H1 (cell line): ENCODE data around the gene STK32A. TPM values are rescaled to one million over a fixed set of nuclear protein-coding genes. Genes with fewer than 3 reads are reported as not detected.

Experiments
- CTCF ChIA-PET: fragments of 300-600 bp; sonication (Branson Sonifier 250); formaldehyde crosslinking; loops from one replicate; lab custom pipeline; 2021; ENCODE audit not compliant: partially characterized antibody; lab: Charles Lee
- POLR2A ChIA-PET: fragments of 300-600 bp; sonication (Branson Sonifier 250); formaldehyde crosslinking; loops from one replicate; lab custom pipeline; 2021; ENCODE audit warnings: inconsistent platforms; ENCODE audit not compliant: partially characterized antibody; lab: Charles Lee
- DNase-seq, 2 experiments: peaks; one replicate each; pipeline versions ENCODE4 v3.0.0 to v3.0.0-alpha.2; 2010 to 2022; ENCODE audit warnings: low spot score in 2 of 2, low read depth in 1 of 2, mixed read lengths in 1 of 2
- FAIRE-seq: peaks from 2 replicates; lab custom pipeline; 2011; peaks lifted over from hg19 to GRCh38; lab: Jason Lieb, UNC
- H2AFZ ChIP-seq: 2 replicates; pipeline ENCODE4 v1.8.1; 2012; ENCODE audit warnings: low read length, inconsistent platforms
- H2AK5ac ChIP-seq: 2 replicates; pipeline ENCODE4 v1.6.1; 2013; ENCODE audit warnings: low read depth, low read length
- H2BK120ac ChIP-seq: replicated peaks from 2 replicates; pipeline ENCODE3; 2013; ENCODE audit warnings: low read depth, low read length, inconsistent platforms
- H2BK12ac ChIP-seq: 2 replicates; pipeline ENCODE4 v1.6.1; 2013; ENCODE audit warnings: low read depth, low read length
- H2BK15ac ChIP-seq: 2 replicates; pipeline ENCODE4 v1.6.1; 2013; ENCODE audit warnings: low read length
- H2BK20ac ChIP-seq: 2 replicates; pipeline ENCODE4 v1.6.1; 2013; ENCODE audit warnings: low read length
- H2BK5ac ChIP-seq: 2 replicates; pipeline ENCODE4 v1.6.1; 2013; ENCODE audit warnings: low read depth, low read length
- H3K14ac ChIP-seq: 2 replicates; pipeline ENCODE4 v1.6.1; 2013; ENCODE audit warnings: inconsistent platforms; ENCODE audit not compliant: insufficient read length
- H3K18ac ChIP-seq: 2 replicates; pipeline ENCODE4 v1.6.1; 2013; ENCODE audit warnings: low read length; ENCODE audit errors: extremely low read depth
- H3K23ac ChIP-seq: 2 replicates; pipeline ENCODE4 v1.6.1; 2013; ENCODE audit warnings: inconsistent platforms; ENCODE audit not compliant: insufficient read length
- H3K23me2 ChIP-seq: 2 replicates; pipeline ENCODE4 v1.6.1; 2013; ENCODE audit warnings: low read depth, low read length
- H3K27ac ChIP-seq: 2 replicates; pipeline ENCODE4 v1.6.1; 2011; ENCODE audit warnings: low read depth, low read length, inconsistent platforms
- H3K27me3 ChIP-seq, 4 experiments: replicated peaks in 1 of 4; 1 replicate in 1 of 4; 2 replicates in 3 of 4; pipeline versions ENCODE4 v1.6.1 to v1.8.1; 2011 to 2013; ENCODE audit warnings: low read length in 3 of 4, mild to moderate bottlenecking in 3 of 4, inconsistent platforms in 2 of 4, mixed read lengths in 2 of 4, moderate library complexity in 1 of 4; ENCODE audit not compliant: control insufficient read depth in 3 of 4, insufficient read depth in 3 of 4; ENCODE audit errors: extremely low read depth in 1 of 4
- H3K36me3 ChIP-seq, 4 experiments: 2 replicates each; pipeline versions ENCODE4 v1.6.1 to v1.8.1; 2011 to 2013; ENCODE audit warnings: mild to moderate bottlenecking in 4 of 4, low read length in 3 of 4, moderate library complexity in 2 of 4, control low read depth in 1 of 4, inconsistent platforms in 1 of 4; ENCODE audit not compliant: insufficient read depth in 4 of 4, control insufficient read depth in 2 of 4
- H3K4ac ChIP-seq: replicated peaks from 2 replicates; pipeline ENCODE3; 2013; ENCODE audit warnings: low read length, low read depth, mixed read lengths, inconsistent platforms; ENCODE audit not compliant: insufficient read length
- H3K4me1 ChIP-seq, 4 experiments: replicated peaks in 1 of 4; 1 replicate in 1 of 4; 2 replicates in 3 of 4; pipeline versions ENCODE4 v1.6.1 to v1.8.1; 2011 to 2013; ENCODE audit warnings: low read length in 3 of 4, inconsistent platforms in 2 of 4, mixed read lengths in 1 of 4; ENCODE audit not compliant: insufficient read depth in 4 of 4, control insufficient read depth in 3 of 4
- H3K4me2 ChIP-seq, 2 experiments: 2 replicates each; pipeline versions ENCODE4 v1.6.1 to v1.8.1; 2011 to 2013; ENCODE audit warnings: low read depth in 2 of 2, low read length in 2 of 2, control low read depth in 1 of 2, inconsistent platforms in 1 of 2, mild to moderate bottlenecking in 1 of 2; ENCODE audit not compliant: insufficient read depth in 1 of 2
- H3K4me3 ChIP-seq, 4 experiments: fragments of 200-600, 300-600 bp in 1 of 4; sonication (generic), shearing (Covaris generic), sonication (Bioruptor Twin) in 1 of 4; 2 replicates each; pipeline versions ENCODE4 v1.5.1 to v1.8.1; 2011 to 2016; ENCODE audit warnings: low read length in 4 of 4, low read depth in 3 of 4, control low read depth in 2 of 4, inconsistent platforms in 2 of 4, mild to moderate bottlenecking in 2 of 4, mixed read lengths in 1 of 4, moderate library complexity in 1 of 4; ENCODE audit not compliant: insufficient read depth in 2 of 4; ENCODE audit errors: extremely low read depth in 1 of 4
- H3K56ac ChIP-seq: replicated peaks from 2 replicates; pipeline ENCODE3; 2013; ENCODE audit warnings: low read depth, mild to moderate bottlenecking, mixed read lengths, low read length, inconsistent platforms; ENCODE audit not compliant: insufficient read length
- H3K79me1 ChIP-seq: 2 replicates; pipeline ENCODE4 v1.6.1; 2013; ENCODE audit warnings: low read depth, low read length, control low read depth
- H3K79me2 ChIP-seq, 2 experiments: 2 replicates each; pipeline versions ENCODE4 v1.6.1 to v1.8.1; 2012 to 2013; ENCODE audit warnings: low read length in 2 of 2, mild to moderate bottlenecking in 2 of 2, inconsistent platforms in 1 of 2; ENCODE audit not compliant: insufficient read depth in 2 of 2, control insufficient read depth in 1 of 2
- H3K9ac ChIP-seq, 4 experiments: replicated peaks in 1 of 4; 1 replicate in 1 of 4; 2 replicates in 3 of 4; pipeline versions ENCODE4 v1.6.1 to v1.8.1; 2011 to 2013; ENCODE audit warnings: low read depth in 3 of 4, low read length in 3 of 4, control low read depth in 2 of 4, mild to moderate bottlenecking in 2 of 4, moderate library complexity in 2 of 4, inconsistent platforms in 1 of 4; ENCODE audit errors: extremely low read depth in 1 of 4
- H3K9me3 ChIP-seq, 2 experiments: 2 replicates each; pipeline versions ENCODE4 v1.6.1 to v1.8.1; 2012 to 2013; ENCODE audit warnings: mild to moderate bottlenecking in 2 of 2, moderate library complexity in 2 of 2, control low read depth in 1 of 2, inconsistent platforms in 1 of 2, low read depth in 1 of 2, low read length in 1 of 2, mixed read lengths in 1 of 2; ENCODE audit not compliant: insufficient read depth in 2 of 2
- H4K20me1 ChIP-seq, 2 experiments: replicated peaks in 1 of 2; 2 replicates each; pipeline versions ENCODE3 to v1.8.1; 2011 to 2013; ENCODE audit warnings: inconsistent platforms in 2 of 2, low read length in 2 of 2, mild to moderate bottlenecking in 1 of 2; ENCODE audit not compliant: insufficient read depth in 2 of 2, control insufficient read depth in 1 of 2
- H4K5ac ChIP-seq: 2 replicates; pipeline ENCODE4 v1.6.1; 2013; ENCODE audit warnings: low read length, low read depth, mixed read lengths, inconsistent platforms; ENCODE audit not compliant: insufficient read length
- H4K8ac ChIP-seq: 2 replicates; pipeline ENCODE4 v1.8.0; 2013; ENCODE audit warnings: mild to moderate bottlenecking, moderate library complexity, low read length, inconsistent platforms; ENCODE audit not compliant: insufficient read depth; ENCODE audit errors: extremely low read depth
- H4K91ac ChIP-seq: replicated peaks from 2 replicates; pipeline ENCODE3; 2013; ENCODE audit warnings: low read length, mixed read lengths, inconsistent platforms; ENCODE audit not compliant: insufficient read length
- ASH2L ChIP-seq: fragments of 200-600, 300-600 bp; sonication (generic); IDR thresholded peaks from one replicate; pipeline ENCODE4 v1.7.1; 2017; ENCODE audit warnings: low read length
- RAD21 ChIP-seq, 2 experiments: IDR thresholded peaks in 1 of 2; conservative IDR thresholded peaks in 1 of 2; 2 replicates each; pipeline ENCODE4 v1.6.1; 2011; ENCODE audit warnings: low read depth in 2 of 2, low read length in 2 of 2, improper control_type of control experiment in 1 of 2, inconsistent platforms in 1 of 2, mild to moderate bottlenecking in 1 of 2, moderate library complexity in 1 of 2
- polyA plus RNA-seq, 7 experiments: library from polyadenylated mRNA; depleted of rRNA in 3 of 7; stranded (reverse) in 5 of 7; unstranded in 2 of 7; fragments of >200 nt in 5 of 7; fragments of 200-250 nt in 2 of 7; gene quantifications; 1 replicate in 5 of 7; 2 replicates in 1 of 7; 4 replicates in 1 of 7; pipeline versions ENCODE4 v1.2.1 to v1.2.3, GENCODE V29; 2011 to 2013; ENCODE audit warnings: missing spikeins in 2 of 7, mixed read lengths in 2 of 7
- total RNA-seq: library from RNA; stranded (reverse); fragmentation: NEBNext Ultra II Directional; extraction: Animal tissue kit (Norgen Biotek cat#: 25700); gene quantifications from 2 replicates; pipeline ENCODE4 v1.2.1, GENCODE V29; 2021

Gene STK32A
- total and polyA plus RNA-seq, 2 of the 8 experiments (the other 6 are each of a cell fraction or from before 2014, with no cell fraction given) = 1.3 to 2.5 TPM

DNA sequence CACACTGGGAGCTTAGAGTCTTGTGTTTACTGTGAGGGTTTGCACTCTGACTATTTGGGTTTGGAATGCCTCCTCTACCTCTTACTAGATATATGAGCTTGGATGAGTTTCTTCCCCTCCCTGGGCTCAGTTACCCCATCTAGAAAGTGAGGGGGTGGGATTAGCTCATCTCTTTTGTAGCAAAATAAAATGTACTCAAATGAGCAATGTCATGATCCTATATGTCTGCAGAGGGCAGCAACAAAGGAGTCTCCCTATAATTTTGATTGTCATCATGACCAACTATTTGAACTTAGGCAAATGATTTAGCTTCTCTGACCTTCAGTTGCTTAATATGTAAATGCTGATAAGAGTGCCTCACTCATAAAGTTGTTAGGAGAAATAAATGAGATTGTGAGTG is 166.1 kb downstream of the STK32A start:
- Histone ChIP-seq H2BK15ac (no peak overlapping the region), H3K27ac (no peak overlapping the region), H2AFZ (no peak overlapping the region), H2BK20ac (no peak overlapping the region), H4K5ac (no peak overlapping the region), H4K20me1 (peaks cover 6 to 9% of the 10 kb centered on the region in 2 experiments), H3K14ac (no peak overlapping the region), H3K36me3 (peaks cover 67 to 95% (median 84%) of the 10 kb centered on the region in 4 experiments), H2BK12ac (no peak overlapping the region), H3K9ac (no peak overlapping the region), H3K4ac (no peak overlapping the region), H3K23me2 (no peaks in the 10 kb centered on the region), H3K79me1 (no peaks in the 10 kb centered on the region), H3K56ac (no peak overlapping the region), H3K4me1 (no peaks in the 10 kb centered on the region), H3K4me3 (no peak overlapping the region), H2AK5ac (no peak overlapping the region), H3K4me2 (no peak overlapping the region), H3K79me2 (no peaks in the 10 kb centered on the region; a peak in 1 of 4 replicates), H4K8ac (no peak overlapping the region), H2BK120ac (no peak overlapping the region), H2BK5ac (no peak overlapping the region), H3K18ac (no peak overlapping the region), H3K9me3 (no peaks in the 10 kb centered on the region), H4K91ac (no peak overlapping the region), H3K27me3 (no peaks in the 10 kb centered on the region), H3K23ac (no peak overlapping the region)
- ChIA-PET POLR2A (no interaction called here), CTCF (interaction anchor here (0.7 to 1.4 kb wide), 7 partner anchors 9 to 182 kb away, joined by 3 to 8 read pairs (median 3); no protein-coding TSS in a partner anchor)
- DNase-seq = no peak
- FAIRE-seq = no peak
- no peak for TF ChIP-seq ASH2L
- no peak for TF ChIP-seq RAD21 (IDR thresholded peaks at IDR 0.05 in 1 of 2, conservative IDR thresholded peaks at IDR 0.05 in 1 of 2; ENCODE audit: low read depth in 2 of 2, low read length in 2 of 2)
